HUDEP-2 (cell line): ENCODE results near the gene SYNCRIP.
"Not testable (repeated sequence)": the region's sequence is repeated elsewhere in the genome, so short reads cannot be mapped to it uniquely, and the experiment has no call there.

Source experiments
- DNase-seq, 76 experiments: peaks; one replicate each; lab custom pipeline; 2025; ENCODE audit not compliant: unreplicated experiment in 76 of 76; lab: John Stamatoyannopoulos, UW

Gene SYNCRIP

GRCh38 chr6:85602100-85602499, 40.6 kb downstream of the SYNCRIP start:
- DNase-seq: no peak

- no peak for DNase-seq
Observed at GRCh38 chr6:85600713-85601313, 41.9 kb downstream of the SYNCRIP start.

- peak in 21 of 76 experiments; percentile 23 to 72 (median 52) for DNase-seq
Observed at GRCh38 chr6:85594197-85594930, 48.3 kb downstream of the SYNCRIP start.

GRCh38 chr6:85593438-85594196, 49.1 kb downstream of the SYNCRIP start, which contains the start of gene SNX14:
TSS of gene SNX14 (minus strand) at chr6:85593858. CDS start at chr6:85593718, 140 bp downstream.
- DNase-seq: peak; percentile 30 to 98 (median 94)

GRCh38 chr6:85592033-85592432, 50.7 kb downstream of the SYNCRIP start:
- no peak for DNase-seq

GRCh38 chr6:85591207-85591606, 51.5 kb downstream of the SYNCRIP start:
- DNase-seq: no peak

GRCh38 chr6:85585741-85586140, 56.9 kb downstream of the SYNCRIP start:
- no peak for DNase-seq

GRCh38 chr6:85582832-85583231, 59.9 kb downstream of the SYNCRIP start:
- DNase-seq: not testable (repeated sequence)

GRCh38 chr6:85581572-85581971, 61.1 kb downstream of the SYNCRIP start:
- no peak for DNase-seq

- DNase-seq: peak in 68 of 76 experiments; percentile 17 to 90 (median 60)
Observed at GRCh38 chr6:85580878-85581267, 61.8 kb downstream of the SYNCRIP start.

- no peak for DNase-seq
Observed at GRCh38 chr6:85580118-85580877, 62.4 kb downstream of the SYNCRIP start.

GRCh38 chr6:85579581-85579980, 63.1 kb downstream of the SYNCRIP start:
- no peak for DNase-seq

GRCh38 chr6:85576476-85576875, 66.2 kb downstream of the SYNCRIP start:
- DNase-seq: no peak

GRCh38 chr6:85574932-85575598, 67.6 kb downstream of the SYNCRIP start:
- no peak for DNase-seq

GRCh38 chr6:85569323-85569722, 73.4 kb downstream of the SYNCRIP start:
- DNase-seq: no peak

GRCh38 chr6:85568411-85568810, 74.3 kb downstream of the SYNCRIP start:
- DNase-seq: no peak

- DNase-seq: no peak
Observed at GRCh38 chr6:85565736-85566135, 77.0 kb downstream of the SYNCRIP start.

GRCh38 chr6:85564223-85564622, 78.5 kb downstream of the SYNCRIP start:
- DNase-seq: not testable (repeated sequence)
